Activated CD8-positive, alpha-beta memory T cell treated with anti-CD3 and anti-CD28 coated beads, Interleukin-2, amount 50 U/mL, for 48 hours (primary cell): ENCODE measurements around the gene PAX7.

ENCODE experiments used
- DNase-seq: peaks from one replicate; pipeline ENCODE4 v3.0.0-alpha.2; 2020

Gene PAX7

GRCh38 chr1:18711536-18712251 lies 81.0 kb downstream of the PAX7 start:
- no peak for DNase-seq

- no peak for DNase-seq
These were observed 81.6 kb downstream of the PAX7 start for GRCh38 chr1:18712252-18712600.

DNA sequence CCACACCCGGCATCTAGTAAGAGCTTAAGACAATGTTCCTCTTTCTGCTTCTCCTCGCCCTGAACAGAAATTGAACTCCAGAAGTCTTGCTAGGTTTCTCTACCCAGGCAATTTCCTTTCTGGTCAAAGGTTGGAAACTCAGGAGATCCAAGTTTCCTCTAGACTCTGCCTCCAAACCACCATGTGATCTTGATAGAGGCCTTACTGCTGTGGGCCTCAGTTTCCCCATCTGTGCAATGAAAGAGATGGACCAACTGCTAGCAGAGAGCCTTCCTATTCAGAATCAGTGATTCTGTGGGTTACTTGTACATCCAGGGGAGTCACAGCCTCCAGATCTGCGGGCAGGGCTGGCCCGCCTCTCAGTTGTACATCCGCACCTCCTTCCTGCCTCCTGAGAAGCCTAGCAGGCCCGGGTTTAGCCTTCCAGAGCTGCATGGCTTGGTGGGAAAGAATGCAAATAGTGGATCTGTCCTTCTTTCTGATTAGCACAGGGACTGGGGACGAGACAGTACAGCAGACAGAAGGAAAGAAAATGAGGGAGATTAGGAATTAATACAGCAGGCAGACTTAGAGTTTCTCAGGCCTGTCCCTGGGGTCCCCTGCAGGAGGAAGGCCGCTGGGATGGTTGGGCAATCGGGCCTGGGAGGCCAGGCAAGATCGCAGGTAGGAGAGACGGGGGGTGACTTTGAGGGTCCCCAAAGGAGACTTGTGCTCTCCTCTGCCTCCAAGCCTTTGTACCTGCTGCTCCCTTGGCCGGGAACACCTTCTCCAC lies 83.9 kb downstream of the PAX7 start:
- no peak for DNase-seq

GRCh38 chr1:18716112-18716784 lies 85.6 kb downstream of the PAX7 start:
- DNase-seq, result no peak

DNA sequence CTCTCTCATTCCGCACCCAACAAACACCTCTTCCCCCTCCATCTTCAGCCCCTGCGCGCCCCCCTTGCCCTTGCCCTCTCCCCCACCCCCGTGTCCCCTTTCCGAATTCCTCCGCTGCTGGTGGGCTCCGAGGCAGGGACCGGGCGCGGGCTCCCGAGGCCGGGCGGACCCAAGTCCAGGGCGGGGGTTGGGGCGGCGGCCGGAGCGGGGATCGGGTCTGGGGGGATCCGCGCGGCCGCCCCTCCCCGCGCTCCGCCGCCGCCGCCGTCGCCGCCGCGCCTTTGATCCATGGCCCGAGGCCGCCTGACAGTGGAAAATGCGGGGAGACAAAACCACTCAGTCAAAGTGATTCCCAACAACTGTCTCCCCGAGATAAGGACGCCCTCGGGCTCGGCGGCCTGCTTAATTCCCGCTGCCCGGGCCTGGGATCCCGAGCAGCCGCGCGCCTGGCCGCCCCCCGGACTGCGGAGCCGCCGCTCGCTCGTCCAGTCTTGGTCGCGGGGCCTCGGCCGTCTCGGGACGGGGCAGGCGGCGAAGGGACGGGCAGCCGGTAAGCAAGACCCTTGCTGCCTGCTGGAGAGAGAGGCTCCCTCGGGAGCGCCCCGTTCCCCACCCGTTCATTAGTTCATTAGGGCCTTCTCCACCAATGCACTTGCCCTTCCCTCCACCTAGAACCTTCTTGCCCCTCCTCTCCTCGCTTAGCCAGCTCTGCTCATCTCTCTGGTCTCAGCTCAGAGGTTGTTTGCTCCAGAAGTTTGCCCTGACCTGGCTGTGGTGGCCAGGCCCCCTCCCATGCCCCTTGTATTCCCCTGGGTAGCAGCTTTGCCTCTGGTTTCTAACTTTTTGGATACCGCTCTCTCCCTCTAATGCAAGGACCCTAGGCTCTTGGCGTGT lies 86.4 kb downstream of the PAX7 start:
- DNase-seq, result no peak

DNA sequence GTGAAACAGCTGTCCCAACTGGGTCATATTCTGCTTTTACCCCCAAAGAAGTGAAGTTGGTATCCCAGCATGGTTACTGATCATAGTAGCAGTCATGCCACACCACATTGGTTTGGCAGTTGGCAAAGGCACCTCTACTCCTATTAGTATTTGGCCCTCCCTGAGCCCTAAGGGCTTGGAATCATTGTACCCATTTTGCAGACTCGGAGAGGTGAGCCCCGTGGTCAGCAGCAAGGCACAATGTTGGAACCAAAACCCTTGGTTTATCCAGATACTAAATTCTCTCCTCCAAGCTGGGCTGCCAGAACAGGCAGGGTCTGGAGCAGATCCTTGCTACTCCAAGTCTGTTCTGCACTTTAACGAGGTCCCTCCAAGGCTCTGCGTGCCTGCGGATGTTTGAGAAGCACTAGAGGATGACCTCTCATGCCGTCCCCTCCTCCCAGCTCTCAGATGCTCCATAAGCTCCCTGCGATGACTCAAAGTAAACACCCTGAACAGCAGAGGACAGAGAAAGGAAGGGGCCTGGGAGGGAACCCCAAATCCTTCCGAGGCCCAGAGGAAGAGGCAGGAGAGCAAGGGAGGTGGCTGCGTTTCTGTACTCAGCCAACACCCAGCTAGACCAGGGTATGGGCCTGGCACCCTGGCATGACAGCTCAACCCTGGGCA lies 89.3 kb downstream of the PAX7 start:
- DNase-seq, result no peak

DNA sequence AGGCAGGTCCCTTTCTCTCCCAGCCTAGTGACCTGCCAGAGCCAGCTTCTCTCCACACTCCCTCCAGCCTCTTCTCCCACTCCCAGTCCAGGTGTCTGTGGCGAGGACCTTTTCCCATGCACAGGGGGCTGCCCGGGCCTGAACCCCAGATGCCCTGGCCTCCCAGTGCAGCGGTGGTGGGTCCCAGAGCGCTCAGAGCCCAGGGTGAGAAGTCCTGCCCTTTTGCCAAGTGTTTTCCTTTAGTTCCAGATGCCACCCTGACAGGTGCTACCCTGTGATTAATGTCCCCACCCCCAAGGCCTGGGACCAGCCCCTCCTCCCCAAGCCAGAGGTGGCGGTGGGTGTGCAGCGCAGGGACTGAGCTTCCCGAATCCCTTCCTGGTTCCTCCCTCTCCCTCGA lies 90.4 kb downstream of the PAX7 start:
- no peak for DNase-seq

DNA sequence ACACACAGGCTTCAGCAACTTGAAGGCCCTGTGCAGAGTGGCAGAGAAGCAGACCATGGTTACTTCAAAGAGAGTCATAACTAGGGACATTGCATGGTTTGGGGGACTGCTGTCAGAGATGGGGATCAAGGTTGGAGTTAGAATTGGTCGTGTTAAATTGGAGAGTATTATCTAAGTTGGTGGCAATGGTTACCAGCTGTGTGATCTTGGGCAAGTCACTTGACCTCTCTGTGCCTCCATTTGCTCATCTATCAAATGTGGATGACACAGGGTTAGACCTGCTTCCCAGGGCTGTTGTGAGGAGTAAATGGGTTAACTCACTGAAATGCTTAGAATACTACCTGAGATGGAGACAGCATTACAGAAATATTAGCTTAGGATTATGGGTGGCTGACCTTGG lies 91.1 kb downstream of the PAX7 start:
- DNase-seq, result no peak

- DNase-seq, result no peak
These were observed 91.6 kb downstream of the PAX7 start for GRCh38 chr1:18722270-18722669.

- no peak for DNase-seq
These were observed 92.6 kb downstream of the PAX7 start for GRCh38 chr1:18723206-18723605.

GRCh38 chr1:18723701-18724411 lies 93.2 kb downstream of the PAX7 start:
- no peak for DNase-seq

DNA sequence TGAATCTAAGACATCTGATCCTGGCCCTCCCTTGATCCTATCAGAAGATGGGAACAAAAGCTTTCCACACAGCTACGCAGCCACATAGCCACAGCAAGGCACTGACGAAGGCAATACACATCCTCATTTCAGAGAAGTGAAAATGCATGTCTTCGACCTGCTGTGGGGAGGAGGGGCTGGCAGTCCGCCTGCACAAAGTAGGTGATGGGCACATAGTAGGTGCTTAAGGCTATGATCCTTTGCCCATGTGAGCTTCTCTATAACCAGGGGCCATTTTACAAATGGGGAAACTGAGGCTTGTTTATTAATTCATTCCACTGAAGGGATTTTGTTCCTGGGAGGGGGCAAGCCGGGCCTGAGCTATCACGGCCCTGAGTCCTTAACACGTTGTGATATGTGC lies 94.2 kb downstream of the PAX7 start:
- no peak for DNase-seq

GRCh38 chr1:18725231-18725895 lies 94.7 kb downstream of the PAX7 start:
- no peak for DNase-seq

DNA sequence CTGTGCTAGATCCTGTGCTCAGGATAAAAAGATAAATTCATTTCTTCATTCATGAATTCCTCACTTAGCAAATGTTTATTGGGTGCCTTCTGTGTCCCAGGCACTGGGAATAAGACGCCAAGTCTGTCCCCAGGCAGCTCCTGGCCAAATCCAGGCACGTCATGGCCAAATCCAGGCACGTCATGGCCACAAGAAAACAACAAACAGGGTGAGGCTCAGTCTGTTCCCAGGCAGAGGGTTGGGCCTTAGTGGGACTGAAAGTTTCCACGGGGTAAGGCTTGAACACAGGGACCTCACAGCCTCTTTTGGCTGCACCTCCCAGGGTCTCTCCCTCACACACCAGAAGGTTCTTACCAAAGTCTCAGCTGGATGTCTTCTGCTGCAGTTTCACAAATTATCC lies 95.7 kb downstream of the PAX7 start:
- no peak for DNase-seq

GRCh38 chr1:18727956-18728355 lies 97.3 kb downstream of the PAX7 start:
- DNase-seq, result no peak

DNA sequence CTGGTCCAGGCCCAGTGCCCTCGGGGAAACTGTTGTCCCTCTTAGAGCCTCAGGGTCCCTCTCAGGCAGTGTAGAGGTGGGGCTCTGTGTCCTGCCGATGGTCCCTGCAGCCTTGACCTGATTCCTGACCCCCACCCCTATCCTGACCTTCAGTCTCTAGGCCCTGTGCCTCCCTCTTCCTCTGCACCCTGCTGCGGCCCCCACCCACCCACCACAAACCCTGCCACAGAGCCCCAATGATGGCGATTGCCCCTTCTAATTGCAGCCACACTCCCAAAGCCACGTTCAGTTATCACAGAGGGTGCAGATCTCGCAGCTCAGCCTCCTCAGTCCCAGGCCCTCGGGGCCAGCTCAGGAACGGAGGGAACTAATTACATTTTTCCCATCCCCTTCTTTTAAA lies 99.7 kb downstream of the PAX7 start:
- no peak for DNase-seq

DNA sequence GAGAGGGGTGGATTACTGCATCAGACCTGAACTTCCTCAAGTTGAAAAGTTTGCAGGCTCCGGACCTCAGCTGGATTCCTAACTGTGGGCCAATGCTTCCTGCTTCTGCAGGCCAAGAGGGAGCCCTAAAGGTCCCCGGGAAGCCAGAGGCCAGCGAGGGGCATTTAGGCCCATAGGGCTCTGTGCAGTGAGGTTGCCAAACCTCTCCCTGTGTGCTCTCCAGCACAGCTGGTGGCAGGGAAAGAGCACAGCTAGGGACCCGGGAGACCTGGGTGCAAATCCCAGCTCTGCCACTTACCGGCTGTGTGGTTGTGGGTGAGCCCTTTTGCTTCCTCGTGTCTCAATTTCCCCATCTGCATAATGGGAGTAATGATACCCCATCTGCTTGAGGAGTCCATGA lies 100.5 kb downstream of the PAX7 start:
- no peak for DNase-seq

DNA sequence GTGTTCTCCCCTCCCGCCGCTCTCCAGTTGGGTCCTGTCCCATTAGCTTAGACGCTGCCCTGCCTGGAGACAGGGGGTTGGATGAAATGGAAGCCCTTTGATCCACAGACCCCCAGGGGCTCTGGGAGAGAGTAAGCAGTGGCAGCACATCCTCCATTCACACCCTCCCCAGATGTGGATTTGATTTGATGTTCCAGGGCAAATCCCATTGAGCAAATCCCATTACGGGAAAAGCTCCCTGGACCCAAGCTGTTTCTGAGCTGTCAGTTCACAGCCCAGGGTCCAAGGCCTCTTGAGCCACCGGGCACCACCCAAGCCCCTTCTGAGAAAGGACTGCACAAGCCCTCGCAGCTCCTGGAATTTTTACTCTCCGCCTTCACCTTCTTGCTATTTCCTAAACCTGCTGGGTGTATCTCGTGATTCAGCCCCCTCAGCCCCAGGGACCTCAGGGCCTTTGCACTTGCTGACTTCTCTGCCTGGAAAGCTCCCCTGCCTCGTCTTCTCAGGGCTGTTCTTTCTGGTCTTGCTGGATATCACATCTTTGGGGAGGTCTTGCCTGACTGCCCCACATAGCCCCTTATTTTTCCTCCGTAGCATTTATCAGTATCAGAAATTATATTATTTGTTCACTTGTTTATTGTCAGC lies 101.1 kb downstream of the PAX7 start:
- DNase-seq, result no peak

DNA sequence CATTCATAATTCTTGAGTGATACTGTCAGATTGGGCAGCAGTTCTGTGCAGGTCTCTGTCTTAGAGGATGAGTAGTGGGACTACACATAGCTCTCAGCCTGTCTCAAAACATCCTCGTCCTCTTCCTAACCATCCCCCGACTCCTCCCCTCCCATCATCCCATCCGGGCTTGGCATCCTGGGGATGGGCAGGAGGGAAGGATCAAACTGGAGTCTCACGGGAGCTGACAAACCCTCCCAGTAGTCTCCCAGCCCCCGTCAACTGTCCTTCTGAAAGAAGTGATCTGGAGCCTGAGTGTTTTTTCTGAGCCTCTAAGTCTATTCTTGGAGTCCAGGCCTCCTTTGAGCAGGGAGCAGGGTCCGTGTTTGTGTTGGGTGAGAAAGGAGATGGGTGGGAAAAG lies 102.0 kb downstream of the PAX7 start:
- DNase-seq, result no peak

GRCh38 chr1:18734001-18734400 lies 103.4 kb downstream of the PAX7 start:
- no peak for DNase-seq
